ENCODE measurements around the gene GDPGP1. TPM values are rescaled to one million over a fixed set of nuclear protein-coding genes. Genes with fewer than 3 reads are reported as not detected.

The GDPGP1 gene
- total RNA-seq, 1 experiment from 2014 or later, result 6.6 TPM

DNA sequence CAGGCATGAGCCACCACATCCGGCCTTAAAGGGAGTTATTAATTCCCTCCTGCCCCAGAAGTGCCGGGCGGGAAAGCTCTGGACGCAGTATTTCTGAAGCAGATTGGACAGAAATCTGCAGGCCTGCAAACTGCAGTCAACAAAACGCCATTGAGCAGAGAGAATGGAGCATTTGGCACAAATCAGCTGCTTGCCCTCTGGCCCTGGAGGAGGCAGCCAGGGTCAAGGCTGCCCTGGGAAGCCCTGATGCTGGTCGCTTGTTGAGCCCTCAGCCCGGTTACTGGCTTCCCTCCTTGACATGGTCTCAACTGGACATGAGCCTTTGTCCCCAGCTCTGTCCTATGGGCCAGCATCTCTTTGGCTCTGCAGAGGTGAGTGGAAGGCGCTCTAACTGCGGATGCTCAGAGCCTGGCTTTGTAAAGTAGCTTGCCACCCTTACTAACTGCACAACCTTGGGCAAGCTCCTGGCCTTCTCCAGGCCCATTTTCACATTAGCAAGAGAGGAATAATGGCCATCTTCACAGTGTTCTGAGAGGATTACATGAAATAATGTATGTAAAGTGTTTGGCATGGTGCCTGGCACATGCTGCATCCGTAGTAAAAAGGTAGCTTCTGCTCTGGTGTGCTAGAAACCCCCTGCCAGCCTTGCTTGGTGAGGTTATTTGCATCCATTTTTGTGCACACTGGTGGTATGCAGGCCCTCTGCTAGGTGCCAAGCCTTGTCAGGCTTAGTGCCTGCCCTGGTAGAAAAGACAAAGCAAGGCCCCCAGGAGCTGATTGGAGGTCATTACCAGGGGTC is 28.8 kb upstream of the GDPGP1 start:
- peak overlapping the region; percentile 99 for H3K4me2 ChIP-seq (ENCODE audit: low read length)
- H3K9me3 ChIP-seq (ENCODE audit: low read length), result no peaks in the 10 kb centered on the region
- no peak overlapping the region for H3K27ac ChIP-seq (ENCODE audit: low read length)
- no peak overlapping the region for H2AFZ ChIP-seq (ENCODE audit: low read length)
- peaks cover 3% of the 10 kb centered on the region for H3F3A ChIP-seq (ENCODE audit: low read length, unreplicated experiment)
- H3K4me1 ChIP-seq (ENCODE audit: insufficient read depth, low read length), result peaks cover 42% of the 10 kb centered on the region
- CTCF ChIA-PET, result no interaction called here
- no peak overlapping the region for H3K4me3 ChIP-seq (ENCODE audit: low read length)
- H3K36me3 ChIP-seq (ENCODE audit: low read depth, low read length), result peaks cover 46% of the 10 kb centered on the region
- H3K79me2 ChIP-seq (ENCODE audit: low read length), result peaks cover 98% of the 10 kb centered on the region
- POLR2A ChIA-PET (ENCODE audit: unreplicated experiment), result no interaction called here
- H4K20me1 ChIP-seq (ENCODE audit: low read length), result peaks cover 46% of the 10 kb centered on the region
- intact Hi-C loops (cut with micrococcal nuclease), result no loop called here
- H3K9ac ChIP-seq (ENCODE audit: low read length), result no peak overlapping the region
- no peaks in the 10 kb centered on the region for H3K27me3 ChIP-seq (ENCODE audit: low read length)
- no peak for TF ChIP-seq EZH2 (IDR thresholded peaks at IDR 0.05; ENCODE audit: low read length, unreplicated experiment)
- no peak for TF ChIP-seq EZH2phosphoT487 (IDR thresholded peaks at IDR 0.05; ENCODE audit: borderline replicate concordance, low read length)
- TF ChIP-seq, protein P1, sequence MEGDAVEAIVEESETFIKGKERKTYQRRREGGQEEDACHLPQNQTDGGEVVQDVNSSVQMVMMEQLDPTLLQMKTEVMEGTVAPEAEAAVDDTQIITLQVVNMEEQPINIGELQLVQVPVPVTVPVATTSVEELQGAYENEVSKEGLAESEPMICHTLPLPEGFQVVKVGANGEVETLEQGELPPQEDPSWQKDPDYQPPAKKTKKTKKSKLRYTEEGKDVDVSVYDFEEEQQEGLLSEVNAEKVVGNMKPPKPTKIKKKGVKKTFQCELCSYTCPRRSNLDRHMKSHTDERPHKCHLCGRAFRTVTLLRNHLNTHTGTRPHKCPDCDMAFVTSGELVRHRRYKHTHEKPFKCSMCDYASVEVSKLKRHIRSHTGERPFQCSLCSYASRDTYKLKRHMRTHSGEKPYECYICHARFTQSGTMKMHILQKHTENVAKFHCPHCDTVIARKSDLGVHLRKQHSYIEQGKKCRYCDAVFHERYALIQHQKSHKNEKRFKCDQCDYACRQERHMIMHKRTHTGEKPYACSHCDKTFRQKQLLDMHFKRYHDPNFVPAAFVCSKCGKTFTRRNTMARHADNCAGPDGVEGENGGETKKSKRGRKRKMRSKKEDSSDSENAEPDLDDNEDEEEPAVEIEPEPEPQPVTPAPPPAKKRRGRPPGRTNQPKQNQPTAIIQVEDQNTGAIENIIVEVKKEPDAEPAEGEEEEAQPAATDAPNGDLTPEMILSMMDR (conservative IDR thresholded peaks at IDR 0.05; ENCODE audit: low read depth, low read length), result no peak
- ATAC-seq, result no peak
- DNase-seq, result no peak
- BruUV-seq (replicated peaks), result no TSS peak
- H3K9me2 ChIP-seq (replicated peaks; ENCODE audit: low read length), result no peaks in the 10 kb centered on the region

DNA sequence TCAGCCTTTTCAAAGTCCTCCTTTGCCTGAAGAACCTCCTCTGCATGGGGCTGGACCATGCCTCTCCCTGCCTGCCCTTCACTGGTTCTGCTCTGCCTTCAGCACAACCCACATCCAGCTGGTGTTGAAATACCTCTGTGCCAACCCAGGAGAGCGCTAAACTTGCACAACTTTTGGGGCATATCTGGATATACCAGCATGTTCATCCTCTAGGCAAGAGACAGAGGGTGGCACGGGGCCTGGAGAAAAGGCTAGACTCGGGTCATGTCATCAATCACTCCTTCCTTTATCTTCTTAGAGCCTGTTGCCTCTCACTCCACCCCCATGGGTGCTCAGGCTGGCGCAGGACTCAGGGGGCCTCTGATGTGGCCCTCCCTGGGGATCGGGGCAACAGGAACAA is 28.1 kb upstream of the GDPGP1 start:
- Histone ChIP-seq H3K27me3 (ENCODE audit: low read length) (no peaks in the 10 kb centered on the region), H3K4me2 (ENCODE audit: low read length) (no peak overlapping the region), H3K9ac (ENCODE audit: low read length) (no peak overlapping the region), H3K9me2 (replicated peaks; ENCODE audit: low read length) (no peaks in the 10 kb centered on the region), H2AFZ (ENCODE audit: low read length) (no peak overlapping the region), H3K4me1 (ENCODE audit: insufficient read depth, low read length) (peaks cover 42% of the 10 kb centered on the region), H3F3A (ENCODE audit: low read length, unreplicated experiment) (peaks cover 2% of the 10 kb centered on the region), H3K27ac (ENCODE audit: low read length) (no peak overlapping the region), H3K9me3 (ENCODE audit: low read length) (no peaks in the 10 kb centered on the region), H3K4me3 (ENCODE audit: low read length) (no peak overlapping the region), H4K20me1 (ENCODE audit: low read length) (peaks cover 46% of the 10 kb centered on the region), H3K79me2 (ENCODE audit: low read length) (peaks cover 98% of the 10 kb centered on the region), H3K36me3 (ENCODE audit: low read depth, low read length) (peaks cover 47% of the 10 kb centered on the region)
- BruUV-seq (replicated peaks), result no TSS peak
- POLR2A ChIA-PET (ENCODE audit: unreplicated experiment), result no interaction called here
- TF ChIP-seq EZH2 (IDR thresholded peaks at IDR 0.05; ENCODE audit: low read length, unreplicated experiment) (no peak), EZH2phosphoT487 (IDR thresholded peaks at IDR 0.05; ENCODE audit: borderline replicate concordance, low read length) (no peak)
- TF ChIP-seq, protein P1 (conservative IDR thresholded peaks at IDR 0.05; ENCODE audit: low read depth, low read length), result no peak
- intact Hi-C loops (cut with micrococcal nuclease), result no loop called here
- DNase-seq, result no peak
- CTCF ChIA-PET, result no interaction called here
- no peak for ATAC-seq

DNA sequence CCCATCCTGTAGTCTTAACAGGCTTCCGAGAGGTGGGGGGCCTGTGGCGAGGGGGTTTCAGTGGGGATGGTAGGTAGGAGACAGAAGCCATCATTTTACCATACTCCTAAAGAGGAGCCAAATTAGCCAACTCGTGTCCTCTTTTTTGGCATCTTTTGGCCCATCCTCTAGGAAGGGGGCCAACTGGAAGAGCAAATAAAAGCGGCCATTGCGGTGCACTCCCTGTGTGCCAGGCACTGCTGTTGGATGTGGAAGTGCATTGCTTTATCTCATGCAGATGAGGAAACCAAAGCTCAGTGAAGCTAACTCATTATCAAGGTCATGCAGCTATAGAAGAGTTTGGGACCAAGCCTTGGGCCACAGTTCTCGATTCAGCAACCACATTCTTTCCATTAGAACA is 26.8 kb upstream of the GDPGP1 start:
- Histone ChIP-seq H3F3A (ENCODE audit: low read length, unreplicated experiment) (peaks cover 4% of the 10 kb centered on the region), H4K20me1 (ENCODE audit: low read length) (peaks cover 40% of the 10 kb centered on the region), H3K4me1 (ENCODE audit: insufficient read depth, low read length) (peaks cover 54% of the 10 kb centered on the region), H3K79me2 (ENCODE audit: low read length) (peaks cover 92% of the 10 kb centered on the region), H3K4me3 (ENCODE audit: low read length) (no peak overlapping the region), H3K9me3 (ENCODE audit: low read length) (no peaks in the 10 kb centered on the region), H2AFZ (ENCODE audit: low read length) (no peak overlapping the region), H3K9ac (ENCODE audit: low read length) (no peak overlapping the region), H3K27ac (ENCODE audit: low read length) (no peak overlapping the region), H3K36me3 (ENCODE audit: low read depth, low read length) (peaks cover 48% of the 10 kb centered on the region), H3K9me2 (replicated peaks; ENCODE audit: low read length) (no peaks in the 10 kb centered on the region), H3K27me3 (ENCODE audit: low read length) (no peaks in the 10 kb centered on the region), H3K4me2 (ENCODE audit: low read length) (no peak overlapping the region)
- intact Hi-C loops (cut with micrococcal nuclease), result no loop called here
- no TSS peak for BruUV-seq (replicated peaks)
- ATAC-seq (no peak), DNase-seq (no peak)
- TF ChIP-seq EZH2 (IDR thresholded peaks at IDR 0.05; ENCODE audit: low read length, unreplicated experiment), result no peak
- TF ChIP-seq EZH2phosphoT487 (IDR thresholded peaks at IDR 0.05; ENCODE audit: borderline replicate concordance, low read length), result no peak
- TF ChIP-seq, protein P1 (conservative IDR thresholded peaks at IDR 0.05; ENCODE audit: low read depth, low read length), result no peak
- ChIA-PET POLR2A (ENCODE audit: unreplicated experiment) (no interaction called here), CTCF (no interaction called here)
